IPS DF 6.9 (cell line): ENCODE results near the gene CA10.

Experiments
- DNase-seq: peaks from one replicate; pipeline ENCODE4 v3.0.0-alpha.2; 2013; ENCODE audit warnings: low read depth, low spot score
- H3K27ac ChIP-seq: one replicate; pipeline ENCODE4 v1.5.1; 2013; ENCODE audit warnings: low read length, control low read depth
- H3K27me3 ChIP-seq: 2 replicates; pipeline ENCODE4 v1.6.1; 2013; ENCODE audit warnings: mild to moderate bottlenecking, low read length; ENCODE audit not compliant: control insufficient read depth, insufficient read depth
- H3K36me3 ChIP-seq: 2 replicates; pipeline ENCODE4 v1.6.1; 2013; ENCODE audit warnings: low read length; ENCODE audit not compliant: control insufficient read depth, insufficient read depth
- H3K4me1 ChIP-seq: 2 replicates; pipeline ENCODE4 v1.6.1; 2013; ENCODE audit warnings: low read length; ENCODE audit not compliant: control insufficient read depth, insufficient read depth
- H3K4me3 ChIP-seq: 2 replicates; pipeline ENCODE4 v1.5.1; 2013; ENCODE audit warnings: mild to moderate bottlenecking, low read length
- H3K9me3 ChIP-seq: 2 replicates; pipeline ENCODE4 v1.6.1; 2013; ENCODE audit warnings: low read length, inconsistent platforms; ENCODE audit not compliant: control insufficient read depth, insufficient read depth
- WGBS: extraction: QIAGEN DNeasy Blood & Tissue Kit; methylation state at CpG from one replicate; pipeline ENCODE4 v1.1.7; 2013; ENCODE audit warnings: mixed read lengths, missing lambda C conversion rate; ENCODE audit not compliant: insufficient read length, insufficient coverage; 5-methylcytosine and 5-hydroxymethylcytosine counted together

The CA10 gene

GRCh38 chr17:51722994-51723393 is 435.5 kb downstream of the CA10 start:
- H3K4me1 ChIP-seq: no peaks in the 10 kb centered on the region
- no peak for DNase-seq
- H3K27me3 ChIP-seq: no peaks in the 10 kb centered on the region
- no peak overlapping the region for H3K4me3 ChIP-seq
- WGBS: no CpG with 5 or more reads among the region's 1 CpG
- no peaks in the 10 kb centered on the region for H3K9me3 ChIP-seq
- no peak overlapping the region for H3K27ac ChIP-seq
- H3K36me3 ChIP-seq: no peaks in the 10 kb centered on the region

DNA sequence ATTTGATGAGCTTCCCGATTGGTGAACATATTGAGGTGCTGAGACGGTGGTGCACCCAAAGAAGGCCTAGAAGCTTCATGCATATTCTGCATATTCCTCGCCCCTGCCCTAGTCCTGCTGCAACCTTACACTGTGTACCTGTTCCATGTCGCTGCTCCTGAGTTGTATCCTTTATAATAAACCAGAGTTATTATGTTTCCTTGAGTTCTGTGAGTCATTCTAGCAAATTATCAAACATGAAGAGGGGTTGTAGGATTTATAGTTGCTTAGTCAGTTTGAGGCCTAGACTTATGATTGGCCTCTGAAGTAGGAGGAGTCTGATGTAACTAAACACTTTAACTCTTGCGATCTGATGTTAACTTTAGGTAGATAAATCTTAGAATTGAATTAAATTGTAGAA is 436.8 kb downstream of the CA10 start:
- Histone ChIP-seq H3K4me3 (no peak overlapping the region), H3K27me3 (no peaks in the 10 kb centered on the region), H3K9me3 (no peaks in the 10 kb centered on the region), H3K27ac (no peak overlapping the region), H3K36me3 (no peaks in the 10 kb centered on the region), H3K4me1 (no peaks in the 10 kb centered on the region)
- no CpG with 5 or more reads among the region's 5 CpGs for WGBS
- DNase-seq: no peak

- H3K4me3 ChIP-seq: no peak overlapping the region
- no peaks in the 10 kb centered on the region for H3K4me1 ChIP-seq
- H3K36me3 ChIP-seq: no peaks in the 10 kb centered on the region
- DNase-seq: no peak
- H3K27me3 ChIP-seq: no peaks in the 10 kb centered on the region
- no peak overlapping the region for H3K27ac ChIP-seq
- H3K9me3 ChIP-seq: no peaks in the 10 kb centered on the region
Observed at GRCh38 chr17:51720439-51720838, 438.1 kb downstream of the CA10 start.

GRCh38 chr17:51718983-51719382 is 439.5 kb downstream of the CA10 start:
- WGBS: no CpG with 5 or more reads among the region's 3 CpGs
- no peaks in the 10 kb centered on the region for H3K4me1 ChIP-seq
- no peak for DNase-seq

DNA sequence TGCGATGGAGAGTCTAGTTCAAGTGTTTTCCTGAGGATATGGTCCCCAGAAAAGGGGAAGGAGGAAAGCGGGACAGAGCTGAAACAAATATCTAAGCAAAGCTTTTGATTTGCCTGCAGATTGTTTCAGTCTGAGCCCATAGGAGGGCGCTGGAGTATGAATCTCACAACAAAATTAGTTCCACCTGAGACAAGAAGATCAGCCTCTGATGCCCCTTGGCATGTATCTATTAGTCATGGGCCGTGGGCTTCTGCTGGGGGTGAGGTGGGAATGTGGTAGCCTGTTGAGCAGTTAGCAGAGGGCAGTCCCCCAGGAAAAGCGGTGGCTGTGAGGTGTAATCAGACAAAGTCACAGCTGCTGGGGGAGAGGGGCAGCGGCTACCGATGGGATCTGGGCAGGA is 446.9 kb downstream of the CA10 start:
- H3K27ac ChIP-seq: no peak overlapping the region
- DNase-seq: no peak
- no peaks in the 10 kb centered on the region for H3K27me3 ChIP-seq
- no peak overlapping the region for H3K4me3 ChIP-seq
- H3K4me1 ChIP-seq: no peaks in the 10 kb centered on the region
- H3K36me3 ChIP-seq: no peaks in the 10 kb centered on the region
- no CpG with 5 or more reads among the region's 7 CpGs for WGBS
- H3K9me3 ChIP-seq: no peaks in the 10 kb centered on the region

More at GRCh38 chr17:51718983-51719382, 439.5 kb downstream of the CA10 start:
- no peaks in the 10 kb centered on the region for H3K36me3 ChIP-seq
- no peaks in the 10 kb centered on the region for H3K9me3 ChIP-seq
- H3K27me3 ChIP-seq: no peaks in the 10 kb centered on the region
- no peak overlapping the region for H3K4me3 ChIP-seq
- no peak overlapping the region for H3K27ac ChIP-seq

DNA sequence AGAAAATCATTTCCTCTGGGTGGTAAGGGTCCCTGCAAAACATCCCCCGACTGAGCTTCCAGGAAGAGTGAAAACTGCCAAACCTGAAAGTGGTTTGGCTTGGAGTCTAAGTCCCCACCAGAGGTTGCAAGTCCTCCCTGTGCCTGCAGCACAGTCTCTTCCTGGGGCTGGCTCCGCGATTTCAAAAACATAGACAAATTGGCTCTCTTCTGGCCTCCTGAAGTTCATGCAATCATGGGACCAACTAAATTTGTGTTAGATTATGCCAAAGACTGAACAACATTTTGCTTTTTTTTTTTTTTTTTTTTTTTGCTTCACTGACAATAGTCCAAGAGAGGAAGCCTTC is 447.9 kb downstream of the CA10 start:
- no CpG with 5 or more reads among the region's 3 CpGs for WGBS
- no peaks in the 10 kb centered on the region for H3K4me1 ChIP-seq
- no peaks in the 10 kb centered on the region for H3K9me3 ChIP-seq

DNA sequence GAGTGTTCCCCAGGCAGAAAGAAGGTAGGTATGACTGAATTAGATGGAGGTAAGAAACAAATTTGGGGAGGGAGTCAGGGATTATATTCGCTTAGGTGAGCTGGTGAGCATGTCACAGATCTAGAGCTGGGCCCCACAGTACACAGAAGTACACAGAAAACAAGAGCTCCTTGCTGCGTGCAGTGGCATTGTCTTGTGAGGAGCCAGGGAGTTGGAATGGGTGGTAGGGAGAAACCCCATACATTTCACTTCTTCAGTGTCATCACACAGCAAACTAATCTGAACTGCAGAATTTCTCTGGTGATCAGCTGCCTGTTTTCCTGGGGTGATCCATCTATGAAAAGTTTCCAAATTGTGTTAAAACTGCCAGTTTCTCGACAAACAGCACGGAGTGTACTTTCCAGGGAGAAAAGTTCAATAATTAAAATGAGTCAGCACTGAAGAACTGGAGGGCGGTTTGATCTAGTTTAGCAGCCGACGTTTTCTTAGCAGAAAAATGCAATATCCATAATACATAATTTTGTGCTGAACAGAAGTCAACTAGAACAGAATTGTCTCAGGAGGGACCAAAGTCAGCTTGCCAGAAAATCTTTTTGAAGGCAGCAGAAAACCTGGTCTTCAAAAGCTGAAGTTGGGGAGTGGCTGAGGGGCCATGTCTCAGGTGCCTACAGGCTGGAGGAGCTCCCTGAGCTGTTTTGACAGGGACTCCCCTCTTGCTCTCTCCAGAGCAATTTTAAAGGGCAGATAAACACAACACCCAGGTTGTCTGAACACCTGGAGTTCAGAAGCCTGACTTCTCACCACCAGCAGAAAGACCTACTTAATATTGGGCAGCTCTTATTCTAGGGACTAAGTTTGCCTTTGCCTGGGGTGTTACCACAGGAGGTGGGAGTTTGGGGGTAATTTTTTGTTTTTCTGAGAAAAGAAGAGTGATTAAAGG is 448.6 kb downstream of the CA10 start:
- no peaks in the 10 kb centered on the region for H3K9me3 ChIP-seq
- no peaks in the 10 kb centered on the region for H3K36me3 ChIP-seq
- H3K27me3 ChIP-seq: no peaks in the 10 kb centered on the region
- no peak overlapping the region for H3K27ac ChIP-seq
- no CpG with 5 or more reads among the region's 7 CpGs for WGBS
- DNase-seq: no peak
- no peaks in the 10 kb centered on the region for H3K4me1 ChIP-seq
- no peak overlapping the region for H3K4me3 ChIP-seq

More for the DNA sequence above, 447.9 kb downstream of the CA10 start:
- no peak overlapping the region for H3K4me3 ChIP-seq
- H3K27me3 ChIP-seq: no peaks in the 10 kb centered on the region
- DNase-seq: no peak
- no peaks in the 10 kb centered on the region for H3K36me3 ChIP-seq
- H3K27ac ChIP-seq: no peak overlapping the region

GRCh38 chr17:51707216-51707615 is 451.3 kb downstream of the CA10 start:
- no peak overlapping the region for H3K27ac ChIP-seq
- H3K4me3 ChIP-seq: no peak overlapping the region
- no peaks in the 10 kb centered on the region for H3K9me3 ChIP-seq
- no peak for DNase-seq
- WGBS: no CpG with 5 or more reads among the region's 2 CpGs
- no peaks in the 10 kb centered on the region for H3K36me3 ChIP-seq
- no peaks in the 10 kb centered on the region for H3K4me1 ChIP-seq
- H3K27me3 ChIP-seq: no peaks in the 10 kb centered on the region

DNA sequence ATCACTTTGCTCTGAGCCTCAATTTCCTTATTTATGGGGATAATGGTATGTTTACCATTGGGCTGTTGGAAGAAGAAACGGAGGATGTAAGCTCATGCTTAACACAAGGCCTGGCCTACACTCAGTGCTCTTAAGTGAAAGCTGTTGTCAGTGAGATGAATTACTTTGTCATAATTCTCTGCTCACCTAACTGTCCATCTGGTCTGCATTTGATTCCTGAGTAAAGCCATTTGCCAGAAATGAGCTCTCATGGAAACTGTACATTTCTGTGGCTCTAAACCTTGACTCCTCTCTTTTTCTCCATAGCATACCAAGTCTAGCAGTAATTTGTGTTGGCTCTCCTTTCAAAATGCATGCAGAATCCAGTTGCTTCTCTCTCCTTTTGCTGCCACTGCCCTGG is 452.4 kb downstream of the CA10 start:
- no peaks in the 10 kb centered on the region for H3K27me3 ChIP-seq
- DNase-seq: no peak
- H3K4me1 ChIP-seq: no peaks in the 10 kb centered on the region
- no peaks in the 10 kb centered on the region for H3K9me3 ChIP-seq
- no peak overlapping the region for H3K27ac ChIP-seq
- H3K36me3 ChIP-seq: no peaks in the 10 kb centered on the region
- H3K4me3 ChIP-seq: no peak overlapping the region
- no CpG with 5 or more reads among the region's 1 CpG for WGBS

- Histone ChIP-seq H3K36me3 (no peaks in the 10 kb centered on the region), H3K27ac (no peak overlapping the region), H3K27me3 (no peaks in the 10 kb centered on the region), H3K9me3 (no peaks in the 10 kb centered on the region), H3K4me1 (no peaks in the 10 kb centered on the region), H3K4me3 (no peak overlapping the region)
- no peak for DNase-seq
- no CpG with 5 or more reads among the region's 8 CpGs for WGBS
Observed at GRCh38 chr17:51703361-51704341, 454.9 kb downstream of the CA10 start.
